NCI-H524 treated with DMSO at 0.1 percent for 48 hours (cell line): ENCODE measurements around the gene SORBS1.

Experiments
- DNase-seq: peaks from one replicate; lab custom pipeline; 2025; lab: John Stamatoyannopoulos, UW

SORBS1 gene

GRCh38 chr10:95266674-95267095 is 294.5 kb downstream of the SORBS1 start:
- no peak for DNase-seq

- no peak for DNase-seq
Observed at GRCh38 chr10:95265572-95265971, 295.6 kb downstream of the SORBS1 start.

- DNase-seq = no peak
Observed at GRCh38 chr10:95264227-95265051, 296.7 kb downstream of the SORBS1 start.

- DNase-seq = no peak
Observed at GRCh38 chr10:95263864-95264226, 297.3 kb downstream of the SORBS1 start.

- no peak for DNase-seq
Observed at GRCh38 chr10:95262763-95263518, 298.2 kb downstream of the SORBS1 start.

GRCh38 chr10:95261926-95262325 is 299.2 kb downstream of the SORBS1 start:
- DNase-seq = no peak
